HG03175 (cell line): Measurements from ENCODE around the gene PRDM10.
"Not testable (repeated sequence)": the region's sequence is repeated elsewhere in the genome, so short reads cannot be mapped to it uniquely, and the experiment has no call there.

Experiments used
- ATAC-seq: cut with Tn5 transposase; IDR thresholded peaks from one replicate; pipeline ENCODE4 v1.9.1; 2021; ENCODE audit warnings: mild to moderate bottlenecking, moderate library complexity; ENCODE audit not compliant: unreplicated experiment

Gene PRDM10

DNA sequence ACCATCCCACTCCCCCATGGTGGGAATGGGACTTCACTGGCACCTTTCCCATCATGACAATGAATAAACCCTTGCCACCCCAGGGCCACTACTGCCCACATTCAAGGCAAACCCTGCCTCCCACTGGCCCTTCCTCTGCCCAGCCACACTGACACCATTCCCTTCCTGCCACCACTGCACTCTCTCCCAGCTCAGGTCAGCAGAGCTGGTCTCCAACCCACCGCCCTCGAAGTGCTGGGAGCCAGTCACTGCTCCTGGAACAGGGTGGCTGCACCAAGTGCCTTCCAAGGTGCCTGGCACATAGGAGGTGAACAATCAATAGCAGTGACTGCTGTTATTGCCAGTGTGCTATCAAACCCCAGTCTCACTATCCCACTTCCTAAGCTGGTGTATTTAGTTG is 27.1 kb downstream of the PRDM10 start:
- ATAC-seq = no peak

DNA sequence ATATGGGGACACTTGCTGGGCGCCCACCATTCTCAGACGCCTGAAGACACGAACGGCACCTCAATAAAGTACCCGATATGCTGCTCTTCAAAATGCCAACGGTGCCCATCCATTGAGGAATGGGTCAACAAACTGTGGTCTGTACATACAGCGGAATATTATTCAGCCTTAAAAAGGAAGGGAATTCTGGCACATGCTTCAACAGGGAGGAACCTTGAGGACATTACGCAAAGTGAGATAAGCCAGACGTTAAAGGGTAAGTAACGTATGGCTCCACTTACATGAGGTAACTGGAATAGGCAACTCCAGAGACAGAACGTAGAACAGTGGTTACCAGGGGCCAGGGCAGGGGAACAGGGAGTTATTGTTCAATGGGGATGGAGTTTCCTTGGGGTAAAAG is 28.0 kb downstream of the PRDM10 start:
- ATAC-seq = no peak

DNA sequence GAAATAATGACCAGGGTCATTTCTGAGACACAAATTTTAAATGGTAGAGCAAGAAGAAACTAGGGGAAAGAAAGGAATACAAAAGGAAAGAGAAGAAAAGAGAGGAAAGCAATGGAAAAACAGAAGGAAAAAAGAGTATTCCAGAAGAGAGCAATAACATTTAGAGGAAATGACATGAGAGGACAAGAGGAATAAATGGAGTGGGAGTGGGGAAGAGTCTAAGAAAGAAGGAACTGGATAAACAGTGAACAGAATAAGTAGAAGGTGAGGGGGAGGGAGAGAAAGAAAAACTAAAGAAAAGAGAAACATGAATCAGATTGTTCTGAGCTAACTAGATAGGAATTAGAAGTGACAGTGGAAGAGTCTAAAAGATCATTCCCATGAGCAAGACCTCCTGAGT is 28.4 kb downstream of the PRDM10 start:
- ATAC-seq = no peak

DNA sequence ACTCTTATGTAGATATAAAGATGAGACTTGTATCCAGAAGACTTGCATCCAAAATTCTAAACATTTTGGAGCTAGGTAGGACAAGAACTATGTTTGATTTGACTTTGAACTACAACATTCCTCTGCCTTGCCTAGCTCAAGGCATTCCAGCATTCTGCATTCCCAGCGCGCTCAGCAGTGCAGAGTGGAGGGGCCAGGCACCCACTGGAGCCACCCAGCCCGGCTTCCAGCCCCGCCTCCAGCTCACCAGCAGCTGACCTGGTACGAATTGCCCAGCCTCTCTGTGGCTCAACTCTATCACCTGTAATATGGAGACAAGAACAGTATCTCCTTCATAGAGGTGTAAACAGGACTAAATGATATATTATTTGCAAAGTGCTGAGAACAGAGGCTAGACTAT is 28.8 kb downstream of the PRDM10 start:
- no peak for ATAC-seq

DNA sequence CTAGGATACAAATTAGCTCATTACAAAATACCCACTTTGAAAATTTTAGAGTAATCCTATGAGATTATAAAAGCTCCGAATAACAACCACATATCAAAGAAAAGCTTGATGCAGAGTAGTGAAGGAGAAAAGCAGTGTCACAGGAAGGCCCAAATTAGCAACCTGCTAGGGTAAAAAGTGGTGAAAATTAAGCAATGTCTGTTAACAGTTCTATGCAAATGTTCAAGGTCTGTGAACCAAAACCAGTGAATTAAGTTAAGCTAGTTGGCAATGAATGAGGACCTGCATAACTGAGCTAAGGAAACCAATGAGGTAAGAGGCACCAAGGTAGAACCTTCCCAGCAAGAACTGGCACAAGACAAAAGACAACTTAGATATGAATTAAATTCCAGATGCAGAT is 29.6 kb downstream of the PRDM10 start:
- peak; percentile 96 for ATAC-seq

DNA sequence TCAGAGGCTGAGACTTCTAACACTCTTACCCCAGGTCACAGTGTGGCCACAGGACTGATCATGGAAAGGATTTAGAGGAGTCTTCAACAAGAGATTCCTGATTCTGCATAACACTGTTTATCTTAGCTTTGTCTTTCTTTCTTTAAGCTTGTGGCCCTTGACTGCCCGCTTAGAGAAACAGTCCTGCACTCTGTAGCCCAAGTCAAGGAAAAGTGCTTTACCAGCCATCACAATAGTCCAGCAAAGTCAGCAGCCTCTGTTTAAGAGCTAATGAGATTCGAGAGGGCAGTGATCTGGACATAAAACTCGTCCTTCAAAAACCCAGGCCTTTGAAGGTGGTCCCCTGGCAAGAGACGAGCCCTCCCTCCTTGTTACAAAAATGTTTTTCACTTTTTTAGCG is 30.0 kb downstream of the PRDM10 start:
- no peak for ATAC-seq

DNA sequence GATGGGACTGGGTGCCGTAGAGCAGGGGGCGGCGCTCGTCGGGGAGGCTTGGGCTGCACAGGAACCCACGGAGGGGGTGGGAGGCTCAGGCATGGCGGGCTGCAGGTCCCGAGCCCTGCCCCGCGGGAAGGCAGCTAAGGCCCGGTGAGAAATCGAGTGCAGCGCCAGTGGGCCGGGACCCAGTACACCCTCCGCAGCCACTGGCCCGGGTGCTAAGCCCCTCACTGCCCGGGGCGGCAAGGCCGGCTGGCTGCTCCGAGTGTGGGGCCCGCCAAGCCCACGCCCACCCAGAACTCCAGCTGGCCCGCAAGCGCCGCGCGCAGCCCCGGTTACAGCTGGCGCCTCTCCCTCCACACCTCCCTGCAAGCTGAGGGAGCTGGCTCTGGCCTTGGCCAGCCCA is 30.8 kb downstream of the PRDM10 start:
- not testable (repeated sequence) for ATAC-seq

DNA sequence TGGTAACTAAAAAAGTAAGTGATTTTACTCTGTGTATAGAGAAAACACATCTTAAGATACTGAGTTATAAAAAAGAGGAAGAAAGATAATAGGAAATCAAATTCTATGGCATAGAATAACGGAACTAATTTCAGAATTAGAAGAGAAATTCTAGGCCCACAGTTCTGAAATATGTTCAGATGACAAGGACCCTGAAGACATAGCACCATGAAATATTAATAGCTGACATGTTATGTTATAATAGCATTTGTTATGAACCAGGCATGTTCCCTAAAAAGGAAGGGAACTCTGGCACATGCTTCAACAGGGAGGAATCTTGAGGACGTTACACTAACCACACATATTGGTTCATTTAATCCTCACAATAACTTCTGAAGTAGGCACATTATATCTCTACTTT is 32.7 kb downstream of the PRDM10 start:
- no peak for ATAC-seq

DNA sequence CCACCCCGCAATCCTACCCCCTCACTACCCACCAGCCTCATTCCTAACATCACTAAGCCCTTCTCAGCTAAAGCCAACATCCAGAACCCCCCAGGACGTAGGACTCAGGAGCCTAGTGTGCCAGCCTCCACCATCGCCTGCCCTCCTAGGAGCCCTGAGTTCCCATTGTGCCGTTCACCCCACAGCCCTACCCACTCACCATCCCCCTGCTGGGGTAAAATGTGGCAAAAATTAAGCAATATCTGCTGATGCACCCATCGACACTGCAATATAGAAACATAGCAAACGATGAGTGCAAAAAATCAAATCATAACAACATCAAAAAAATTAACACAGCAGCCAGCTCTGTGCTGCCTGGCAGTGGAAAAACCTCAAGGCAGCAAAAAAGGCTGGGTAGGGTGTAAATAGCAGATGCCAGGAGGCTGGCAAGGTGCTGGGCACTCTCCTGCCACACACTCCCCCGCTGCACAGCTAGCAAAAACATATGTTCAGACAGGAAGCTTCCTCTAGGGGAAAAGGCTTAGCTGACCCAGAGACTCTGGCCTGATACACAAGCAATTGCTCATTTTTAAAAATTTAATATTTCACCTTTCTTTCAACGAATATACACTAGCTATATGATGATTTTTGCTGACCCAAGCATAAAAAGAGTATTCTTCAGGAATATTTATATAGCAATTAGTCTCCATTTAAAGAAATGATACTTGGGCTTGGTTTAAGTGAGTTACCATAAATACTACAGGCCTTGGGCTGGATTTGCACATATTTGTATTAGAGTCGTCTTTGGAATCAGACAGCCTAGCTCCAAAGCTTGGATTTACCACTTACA is 33.8 kb downstream of the PRDM10 start:
- ATAC-seq = no peak

DNA sequence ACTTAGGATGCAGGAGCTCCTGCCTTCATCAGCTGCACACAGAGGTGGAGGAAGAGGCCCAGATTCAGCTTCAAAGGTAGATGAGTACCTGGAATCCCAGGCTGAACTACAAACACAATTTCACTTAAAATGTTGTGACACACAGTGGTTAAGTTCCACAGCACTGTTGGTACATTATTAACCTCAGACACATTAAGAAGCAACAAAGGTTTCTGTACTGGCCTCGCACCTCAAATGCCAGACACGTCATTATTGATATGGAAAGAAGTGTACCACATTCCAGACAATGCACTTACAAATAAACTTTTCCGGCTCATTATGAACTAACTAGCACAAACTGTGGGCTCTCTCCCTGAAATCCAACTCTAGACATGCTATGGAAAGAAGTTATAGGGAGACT is 34.6 kb downstream of the PRDM10 start:
- ATAC-seq = no peak

DNA sequence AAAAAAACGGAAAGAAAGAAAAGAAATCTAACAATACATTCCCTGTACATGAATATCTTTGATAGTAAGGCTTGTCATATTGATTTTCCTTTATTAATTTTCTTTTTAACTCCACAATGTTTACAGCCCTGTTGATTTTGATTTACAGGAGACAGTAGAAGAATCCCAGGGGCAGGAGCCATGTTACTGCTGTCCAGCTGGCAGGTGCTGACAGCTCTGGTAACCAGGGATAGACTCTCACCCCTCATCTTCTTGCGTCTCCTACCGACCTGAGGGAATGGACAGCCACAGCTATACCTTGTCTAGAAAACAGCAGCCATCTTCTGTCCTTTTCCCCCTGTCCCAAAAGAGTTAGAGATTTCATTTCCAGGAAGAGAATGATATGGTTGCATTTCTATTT is 37.4 kb downstream of the PRDM10 start:
- ATAC-seq = no peak

DNA sequence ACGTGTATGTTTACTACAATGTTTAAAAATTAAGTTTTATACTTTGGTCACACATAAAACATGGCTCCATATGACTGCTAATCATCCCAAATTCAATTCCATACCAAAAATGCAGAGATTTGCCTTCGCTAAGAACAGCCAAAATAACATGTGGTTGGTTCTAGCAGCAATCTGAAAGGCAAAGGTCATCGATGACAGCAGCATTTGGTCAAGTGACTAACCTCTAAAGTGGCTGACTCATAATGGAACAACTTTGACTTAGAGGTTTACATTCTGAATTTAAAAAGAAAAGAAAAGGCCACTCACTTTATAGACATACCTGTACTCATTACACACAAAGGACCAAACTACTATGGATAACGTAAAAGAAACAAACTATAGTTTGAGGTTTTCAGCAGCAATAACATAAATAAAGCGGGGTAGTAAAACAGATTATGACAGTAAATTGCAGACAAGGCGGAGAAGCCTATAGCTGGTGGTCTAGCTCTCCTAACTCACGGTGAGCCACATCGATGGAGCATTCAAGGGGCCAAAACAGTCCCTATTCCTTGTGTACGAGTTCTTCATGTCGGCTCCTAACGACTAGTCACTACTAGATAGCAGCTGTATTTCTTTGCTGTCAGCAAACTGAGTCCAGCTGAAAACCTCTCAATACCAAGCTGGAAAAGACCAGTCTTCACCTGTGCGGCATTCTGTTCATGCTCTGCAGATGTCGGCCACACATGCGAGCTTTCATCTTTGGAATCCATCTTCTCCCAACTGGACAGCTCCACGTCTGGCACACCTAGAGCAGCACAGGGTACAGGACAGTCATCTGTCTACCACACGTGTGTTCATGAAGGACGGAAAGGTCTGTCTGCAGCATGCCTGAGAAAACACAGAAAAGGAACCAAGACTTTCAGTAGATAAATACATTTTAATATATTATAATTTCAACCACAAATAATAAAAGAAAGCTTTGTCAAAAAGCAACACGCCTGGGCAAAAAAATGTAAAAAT is 42.1 kb downstream of the PRDM10 start:
- ATAC-seq = peak; percentile 94

DNA sequence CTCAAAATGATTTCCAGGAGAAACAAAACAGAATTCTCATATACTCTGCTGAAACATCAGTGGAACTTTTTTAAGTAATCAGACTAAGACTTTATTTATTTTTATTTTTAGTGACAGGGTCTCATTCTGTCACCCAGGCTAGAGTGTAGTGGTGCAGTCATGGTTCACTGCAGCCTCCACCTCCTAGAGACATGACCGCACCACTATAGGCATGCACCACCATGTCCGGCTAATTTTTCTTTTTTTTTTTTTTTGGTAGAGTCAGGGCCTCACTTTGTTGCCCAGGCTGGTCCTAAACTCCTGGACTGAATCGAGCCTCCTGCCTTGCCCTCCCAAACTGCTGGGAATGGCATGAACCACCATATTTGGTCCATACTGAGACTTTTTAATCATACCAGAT is 42.9 kb downstream of the PRDM10 start:
- peak; percentile 61 for ATAC-seq

DNA sequence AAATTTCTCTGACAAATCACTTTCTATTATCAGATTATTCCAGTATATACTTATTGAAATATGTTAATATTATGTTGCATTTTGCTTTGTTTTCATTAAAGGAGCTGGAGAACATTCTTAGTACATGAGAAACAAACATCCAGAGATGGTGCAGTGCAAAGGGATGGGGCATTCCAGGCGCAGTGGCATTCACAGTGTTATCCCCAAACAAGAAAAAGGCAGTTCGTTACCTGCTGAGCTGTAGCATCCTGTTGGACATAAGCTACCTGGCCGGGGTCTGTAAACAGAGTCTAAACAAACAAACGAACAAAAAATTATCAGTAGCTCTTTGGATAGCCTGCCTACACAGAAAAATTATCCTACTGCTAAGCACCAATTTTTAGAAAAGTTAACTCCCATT is 47.4 kb downstream of the PRDM10 start:
- no peak for ATAC-seq

DNA sequence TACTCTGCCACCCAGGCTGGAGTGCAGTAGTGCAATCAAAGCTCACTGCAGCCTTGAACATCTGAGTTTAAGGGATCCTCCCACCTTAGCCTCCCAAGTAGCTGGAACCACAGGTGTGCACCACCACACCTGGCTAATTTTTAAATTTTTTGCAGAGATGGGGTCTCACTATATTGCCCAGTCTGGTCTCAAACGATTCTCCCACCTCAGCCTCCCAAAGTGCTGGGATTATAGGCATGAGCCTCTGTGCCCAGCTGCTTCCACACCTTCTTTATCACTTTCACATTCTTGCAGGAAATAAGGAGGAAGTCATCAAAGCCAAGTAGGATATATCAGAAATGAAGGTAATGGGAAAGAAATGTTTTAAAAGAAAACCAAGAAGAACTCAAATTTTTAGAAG is 47.9 kb downstream of the PRDM10 start:
- ATAC-seq = not testable (repeated sequence)

DNA sequence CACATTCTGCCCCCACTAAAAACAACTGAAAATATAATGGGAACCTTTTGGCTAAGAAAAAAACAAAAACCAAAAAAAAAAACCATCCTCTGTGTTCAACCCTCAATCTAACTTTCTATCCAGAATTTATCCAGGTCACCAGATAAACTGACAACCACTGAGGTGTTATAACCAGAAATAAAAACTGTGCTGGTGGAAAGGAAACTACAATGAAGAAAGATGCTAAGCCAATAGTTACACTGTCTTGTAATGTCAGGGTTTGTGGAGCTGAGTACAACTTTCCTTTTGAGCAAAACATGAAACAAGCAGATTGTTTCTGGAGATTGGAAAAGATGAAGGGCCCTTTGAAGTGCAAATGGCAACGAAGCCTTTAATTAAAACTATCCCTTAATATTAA is 50.8 kb downstream of the PRDM10 start:
- no peak for ATAC-seq

DNA sequence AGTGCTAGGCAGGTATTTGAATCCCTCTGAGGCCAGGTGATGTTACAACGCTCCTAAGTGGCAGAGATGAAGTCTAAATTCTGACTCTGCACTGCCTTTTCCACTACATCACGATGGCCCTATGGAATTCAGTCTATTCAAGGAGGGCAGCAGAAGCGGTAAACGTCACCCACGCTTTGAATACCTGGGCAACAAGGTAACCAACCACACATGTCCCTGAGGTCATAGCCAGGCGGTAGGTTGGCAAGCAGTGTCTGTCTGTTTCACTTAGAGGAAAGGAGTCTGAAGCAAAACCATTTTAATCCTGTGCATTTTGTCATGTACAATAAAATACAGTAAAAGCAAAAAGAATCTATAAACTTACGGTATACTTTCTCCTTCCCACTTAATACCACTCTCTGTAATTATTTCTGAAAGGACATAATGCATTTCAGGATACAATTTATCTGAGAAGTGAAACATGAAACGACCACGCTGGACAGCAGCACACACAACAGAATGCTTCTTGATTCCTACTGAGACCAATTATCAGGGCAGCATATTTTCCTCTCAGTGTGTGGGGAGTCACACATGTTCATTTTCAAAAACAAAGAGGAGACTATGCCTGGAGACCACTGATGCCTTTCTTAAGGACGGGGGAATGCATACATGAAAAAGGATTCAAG is 51.3 kb downstream of the PRDM10 start:
- no peak for ATAC-seq

DNA sequence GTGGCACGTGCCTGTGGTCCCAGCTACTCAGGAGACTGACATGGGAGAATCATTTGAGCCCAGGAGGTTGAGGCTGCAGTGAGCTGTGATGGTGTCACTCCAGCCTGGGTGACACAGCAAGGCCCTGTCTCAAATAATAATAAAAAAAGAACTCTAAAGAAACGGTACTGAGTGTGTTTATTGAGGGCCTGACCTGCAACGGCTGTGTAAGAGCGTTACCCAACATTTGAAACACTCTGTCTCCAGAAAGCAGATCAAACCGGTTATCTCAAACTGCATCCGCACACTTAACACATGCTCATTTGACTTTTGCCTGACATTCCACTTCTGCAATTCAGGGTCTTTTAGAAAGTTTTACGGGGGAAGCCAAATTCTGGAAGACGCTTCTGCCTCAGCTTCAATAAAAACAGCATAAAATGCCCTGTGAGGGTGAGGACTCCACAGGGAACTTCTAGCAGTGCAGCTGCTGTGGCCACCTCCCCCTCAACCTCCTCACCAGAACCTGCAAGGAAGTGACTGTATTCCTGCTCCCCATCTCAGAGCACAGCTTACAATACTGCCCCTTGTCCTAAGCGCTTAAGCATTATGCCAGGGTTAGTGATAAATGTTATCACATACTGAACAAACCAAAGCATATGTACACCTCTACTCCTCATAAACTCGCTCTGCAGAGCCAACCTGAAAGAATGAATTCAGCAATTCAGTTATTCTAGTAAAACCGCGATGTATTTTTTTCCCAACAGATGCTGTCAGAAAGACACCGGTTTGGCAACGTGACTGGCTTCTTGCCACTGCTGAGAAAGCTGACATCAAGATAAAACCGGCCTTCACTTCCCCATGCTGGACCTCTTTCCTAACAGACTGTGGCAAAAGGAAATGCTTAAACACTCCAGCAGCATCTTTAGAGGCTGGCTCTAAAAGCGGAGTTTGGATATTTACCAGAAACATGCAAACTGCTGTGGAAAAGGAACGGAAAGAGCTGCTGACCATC is 52.2 kb downstream of the PRDM10 start:
- ATAC-seq = no peak

DNA sequence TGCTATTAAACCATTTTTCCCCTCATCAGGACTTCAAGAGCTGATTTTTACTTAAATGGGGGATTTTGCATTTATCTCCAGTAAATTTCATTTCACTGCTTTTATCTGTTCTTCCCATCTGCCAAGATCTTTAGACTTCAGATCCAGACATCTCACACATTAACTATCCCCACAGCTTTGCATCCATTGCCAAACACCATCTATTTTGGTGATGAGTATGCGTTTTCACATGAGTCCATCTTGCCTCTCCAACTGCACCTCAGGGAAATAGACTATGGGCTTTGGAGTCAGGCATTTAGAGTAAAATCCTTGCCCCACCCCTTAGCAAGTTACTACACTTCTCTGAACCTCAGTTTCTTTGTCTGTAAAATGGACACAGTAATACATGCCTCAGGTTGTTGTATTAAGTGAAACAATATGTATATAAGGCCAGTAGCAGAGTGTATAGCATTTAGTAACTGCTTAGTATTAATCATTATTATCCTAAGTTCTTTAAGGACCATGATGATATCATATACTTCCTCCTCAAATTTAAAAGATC is 53.6 kb downstream of the PRDM10 start:
- no peak for ATAC-seq

DNA sequence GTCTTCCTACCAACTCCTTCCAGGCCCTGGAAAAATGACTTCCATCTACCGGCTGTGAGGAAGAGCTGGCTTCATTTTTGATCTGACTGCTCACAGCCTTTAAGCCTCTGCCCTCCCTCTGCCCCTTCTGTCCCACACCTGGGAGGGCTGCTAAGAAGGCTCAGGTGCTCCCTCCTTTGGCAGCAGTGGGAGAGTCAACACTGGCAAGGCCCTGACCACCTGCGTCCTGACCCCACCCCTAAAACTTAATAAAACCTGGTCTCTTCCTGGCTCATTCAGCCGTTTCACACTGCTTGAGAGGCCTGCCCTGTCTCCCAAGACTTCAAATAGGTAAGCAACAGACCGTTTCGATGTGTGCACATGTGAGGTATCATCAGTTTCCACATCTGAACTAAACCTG is 55.2 kb downstream of the PRDM10 start:
- ATAC-seq = no peak
